Adrenal gland (tissue), 12 donors: Measurements from ENCODE around the gene B4GALT1. TPM values are rescaled to one million over a fixed set of nuclear protein-coding genes. Genes with fewer than 3 reads are reported as not detected.

Experiments used
- DNase-seq, 7 donors: peaks; one replicate each; pipeline ENCODE4 v3.0.0-alpha.2; 2019 to 2020
- H3K27ac ChIP-seq, 5 donors: fragments of 200-600 bp; sonication (generic) in 4 of 5; 1 replicate in 3 of 5; 2 replicates in 2 of 5; pipeline versions ENCODE4 v1.5.1 to v1.8.0; 2016 to 2020; ENCODE audit warnings: mild to moderate bottlenecking in 1 of 5
- H3K27me3 ChIP-seq: fragments of 200-600 bp; 2 replicates; pipeline ENCODE4 v1.8.0; 2021
- H3K36me3 ChIP-seq, 2 donors: fragments of 200-600 bp; replicated peaks in 1 of 2; 1 replicate in 1 of 2; 2 replicates in 1 of 2; pipeline versions ENCODE4 v1.5.1 to v1.8.0; 2018 to 2022
- H3K4me1 ChIP-seq, 2 donors: fragments of 200-600 bp; replicated peaks in 1 of 2; 1 replicate in 1 of 2; 2 replicates in 1 of 2; pipeline versions ENCODE4 v1.5.1 to v1.8.0; 2018 to 2021
- H3K4me3 ChIP-seq, 4 donors: fragments of 200-600 bp; sonication (generic) in 3 of 4; one replicate each; pipeline ENCODE4 v1.5.1; 2016 to 2018
- H3K9me3 ChIP-seq, 3 donors: fragments of 200-600 bp; sonication (generic) in 1 of 3; replicated peaks in 1 of 3; 1 replicate in 2 of 3; 2 replicates in 1 of 3; pipeline versions ENCODE4 v1.5.1 to v1.8.0; 2016 to 2021
- CTCF ChIP-seq, 6 experiments: fragments of 450-650 bp in 4 of 6; fragments of 200-600 bp in 2 of 6; sonication (generic) in 1 of 6; IDR thresholded peaks; 1 replicate in 5 of 6; 2 replicates in 1 of 6; pipeline versions ENCODE4 v1.5.1 to v1.8.0; 2016 to 2021; ENCODE audit warnings: antibody characterized with exemption in 6 of 6, mild to moderate bottlenecking in 2 of 6, moderate library complexity in 1 of 6
- POLR2A ChIP-seq, 2 donors: fragments of 450-650 bp; IDR thresholded peaks; one replicate each; pipeline ENCODE4 v1.6.1; 2017; ENCODE audit warnings: antibody characterized with exemption in 2 of 2, mild to moderate bottlenecking in 2 of 2, moderate library complexity in 1 of 2
- WGBS, 4 donors: extraction: QIAGEN DNeasy Blood & Tissue Kit in 2 of 4; methylation state at CpG; one replicate each; pipeline versions ENCODE4 v1.1.5 to v1.1.7; 2013 to 2017; 5-methylcytosine and 5-hydroxymethylcytosine counted together
- intact Hi-C, 2 donors: fragments of 100-400 bp; cut with DNase I; formaldehyde crosslinking; loops; one replicate each; pipeline versions ENCODE4 v1.14.1 to v1.15.0; 2022 to 2023
- polyA plus RNA-seq, 3 donors: library from polyadenylated mRNA; stranded (reverse); fragments of 200-250 nt in 2 of 3; fragments of 350-450 nt in 1 of 3; fragmentation: Illumina TruSeq in 1 of 3; extraction: RNeasy Lipid Tissue Mini Kit (QIAGEN cat#74804) in 1 of 3; gene quantifications; one replicate each; pipeline ENCODE4 v1.2.3, GENCODE V29; 2013 to 2014
- total RNA-seq, 9 donors: library from RNA; depleted of rRNA in 4 of 9; stranded (reverse); fragments of >200 nt in 4 of 9; fragments of 120-200 nt in 1 of 9; fragmentation: NEBNext Ultra II Directional in 1 of 9; extraction: Animal tissue kit (Norgen Biotek cat#: 25700) in 1 of 9; gene quantifications; one replicate each; pipeline versions ENCODE4 v1.1.0 to v1.2.4, GENCODE V29; 2013 to 2023
- donor health status: healthy with polysubstance abuse.
- donor health status: Bipolar disorder and iron deficiency.
- donor health status: DM: yes; HTN: yes; CAD: no.
- donor health status: DM: no; HTN: no; CAD: no.
- donor health status: DM: no; HTN: no; CAD: no.
- donor health status: DM: yes; HTN: yes; CAD: no.

Gene B4GALT1
- total and polyA plus RNA-seq, 12 donors = 18.7 to 117 (median 62.7) TPM

GRCh38 chr9:33186457-33187168 is 19.5 kb upstream of the B4GALT1 start:
- no peaks in the 10 kb centered on the region for H3K9me3 ChIP-seq
- no peak overlapping the region for H3K4me3 ChIP-seq
- no peaks in the 10 kb centered on the region for H3K27me3 ChIP-seq
- TF ChIP-seq CTCF (IDR thresholded peaks at IDR 0.05) = no peak
- no peak for TF ChIP-seq POLR2A (IDR thresholded peaks at IDR 0.05)
- H3K4me1 ChIP-seq = peaks cover 0 to 9% of the 10 kb centered on the region in 2 donors
- peak in 4 of 7 donors; percentile 45 to 63 (median 48) for DNase-seq
- 39 to 54% (median 45%) methylated on average over 1 to 3 of the region's 3 CpGs for WGBS, 4 donors
- no peaks in the 10 kb centered on the region for H3K36me3 ChIP-seq
- intact Hi-C loops = loop anchor here in 1 of 2 donors (5.0 kb wide), 1 partner anchor 36 kb away; no protein-coding TSS in a partner anchor
- H3K27ac ChIP-seq = no peak overlapping the region

GRCh38 chr9:33185858-33186257 is 18.7 kb upstream of the B4GALT1 start:
- no peak for DNase-seq
- no peaks in the 10 kb centered on the region for H3K9me3 ChIP-seq
- H3K27ac ChIP-seq = peak overlapping the region in 1 of 5 donors; percentile 12
- TF ChIP-seq POLR2A (IDR thresholded peaks at IDR 0.05) = no peak
- TF ChIP-seq CTCF (IDR thresholded peaks at IDR 0.05) = no peak
- no peaks in the 10 kb centered on the region for H3K27me3 ChIP-seq
- peaks cover 0 to 9% of the 10 kb centered on the region in 2 donors for H3K4me1 ChIP-seq
- intact Hi-C loops = loop anchor here in 1 of 2 donors (5.0 kb wide), 1 partner anchor 36 kb away; no protein-coding TSS in a partner anchor
- H3K36me3 ChIP-seq = no peaks in the 10 kb centered on the region
- 68 to 80% (median 75%) methylated on average over 3 to 5 of the region's 5 CpGs for WGBS, 4 donors
- H3K4me3 ChIP-seq = no peak overlapping the region

DNA sequence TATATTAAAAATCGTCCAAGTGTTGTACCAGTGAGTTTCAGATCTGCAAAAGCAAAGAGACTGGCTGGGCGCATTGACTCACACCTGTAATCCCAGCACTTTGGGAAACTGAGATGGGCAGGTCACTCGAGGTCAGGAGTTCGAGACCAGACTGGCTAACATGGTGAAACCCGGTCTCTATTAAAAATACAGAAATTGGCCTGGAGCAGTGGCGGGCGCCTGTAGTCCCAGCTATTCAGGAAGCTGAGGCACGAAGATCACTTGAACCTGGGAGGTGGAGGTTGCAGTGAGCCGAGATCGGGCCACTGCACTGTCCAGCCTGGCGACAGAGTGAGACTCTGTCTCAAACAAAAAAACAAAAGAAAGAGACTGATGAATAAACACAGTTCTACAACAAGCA is 18.3 kb upstream of the B4GALT1 start:
- no peak for DNase-seq
- H3K4me3 ChIP-seq = no peak overlapping the region
- no peak for TF ChIP-seq CTCF (IDR thresholded peaks at IDR 0.05)
- peaks cover 0 to 9% of the 10 kb centered on the region in 2 donors for H3K4me1 ChIP-seq
- H3K27ac ChIP-seq = no peak overlapping the region
- H3K9me3 ChIP-seq = no peaks in the 10 kb centered on the region
- 84 to 89% (median 87%) methylated on average over 11 of the region's 11 CpGs for WGBS, 4 donors
- H3K36me3 ChIP-seq = no peaks in the 10 kb centered on the region
- intact Hi-C loops = loop anchor here in 1 of 2 donors (5.0 kb wide), 1 partner anchor 37 kb away; no protein-coding TSS in a partner anchor
- no peaks in the 10 kb centered on the region for H3K27me3 ChIP-seq

GRCh38 chr9:33184963-33185362 is 17.8 kb upstream of the B4GALT1 start:
- WGBS, 4 donors = 70 to 74% (median 72%) methylated on average over 2 of the region's 2 CpGs; no CpG with 5 or more reads in 1 of the 4 donors
- peaks cover 0 to 9% of the 10 kb centered on the region in 2 donors for H3K4me1 ChIP-seq
- no peak overlapping the region for H3K4me3 ChIP-seq
- H3K27ac ChIP-seq = no peak overlapping the region
- intact Hi-C loops = loop anchor here (5.0 kb wide), 2 partner anchors 32 to 37 kb away; no protein-coding TSS in a partner anchor
- no peaks in the 10 kb centered on the region for H3K36me3 ChIP-seq
- TF ChIP-seq POLR2A (IDR thresholded peaks at IDR 0.05) = no peak
- TF ChIP-seq CTCF (IDR thresholded peaks at IDR 0.05) = no peak
- DNase-seq = no peak
- no peaks in the 10 kb centered on the region for H3K27me3 ChIP-seq
- no peaks in the 10 kb centered on the region for H3K9me3 ChIP-seq
